ENCODE measurements around the gene TARS3. TPM values are rescaled to one million over a fixed set of nuclear protein-coding genes. Genes with fewer than 3 reads are reported as not detected.
A peak's percentile ranks its signal among the peaks of the same experiment; 100 is the strongest.
"Not testable (repeated sequence)": the region's sequence is repeated elsewhere in the genome, so short reads cannot be mapped to it uniquely, and the experiment has no call there.

The TARS3 gene
- total RNA-seq, 4 donors from 2014 or later: 16.7 to 26.6 (median 23.5) TPM

DNA sequence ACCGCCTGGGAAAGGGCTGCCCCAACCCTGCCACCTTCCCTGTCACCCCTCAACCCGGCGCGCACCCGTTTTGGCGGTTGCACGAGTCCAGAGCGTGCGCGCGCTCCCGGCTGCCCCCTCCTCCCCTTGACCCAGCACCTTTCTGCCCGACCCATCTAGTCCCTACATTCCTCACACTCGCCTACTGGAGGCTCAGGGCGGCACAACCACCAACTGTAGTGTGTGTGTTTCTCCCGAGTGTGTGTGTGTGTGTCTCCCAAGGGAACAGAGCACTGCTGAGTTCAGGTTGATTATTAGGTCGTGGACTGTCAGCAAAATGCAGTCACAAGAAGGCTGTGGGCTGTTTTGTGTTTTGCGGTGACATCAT is 22.4 kb upstream of the TARS3 start:
- H3K27ac ChIP-seq (replicated peaks in 1 of 4); H3K36me3 ChIP-seq; DNase-seq (ENCODE audit: extremely low spot score); H3K4me1 ChIP-seq; H3K27me3 ChIP-seq; intact Hi-C loops (cut with DNase I); H3K9me3 ChIP-seq: not testable (repeated sequence)
- peak overlapping the region in 3 of 4 donors; percentile 47 to 57 (median 56) for H3K4me3 ChIP-seq
- WGBS: no CpG with 5 or more reads among the region's 18 CpGs

DNA sequence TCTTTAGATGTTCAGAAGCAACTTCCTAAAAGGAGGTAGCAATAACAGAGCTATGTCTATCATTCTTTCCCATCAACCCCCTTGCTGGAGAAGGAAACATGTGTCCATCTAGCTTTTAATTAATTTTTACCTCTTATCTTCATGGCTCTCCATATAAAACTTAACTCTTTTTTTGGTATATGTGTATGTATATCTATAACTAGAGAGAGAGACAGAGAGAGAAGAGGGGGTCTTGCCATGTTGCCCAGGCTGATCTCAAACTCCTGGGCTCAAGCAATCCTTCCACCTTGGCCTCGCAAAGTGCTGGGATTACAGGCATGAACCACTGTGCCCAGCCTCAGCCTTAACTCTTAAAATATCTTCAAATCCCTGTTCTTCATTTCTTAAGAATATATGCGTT is 10.6 kb upstream of the TARS3 start:
- H3K9me3 ChIP-seq; H3K4me1 ChIP-seq; H3K27ac ChIP-seq (replicated peaks in 1 of 4); H3K36me3 ChIP-seq; intact Hi-C loops (cut with DNase I); H3K4me3 ChIP-seq; H3K27me3 ChIP-seq; DNase-seq (ENCODE audit: extremely low spot score): not testable (repeated sequence)
- WGBS: 97% methylated on average over 2 of the region's 2 CpGs

GRCh38 chr15:101733545-101733944 is 9.3 kb upstream of the TARS3 start:
- Histone ChIP-seq H3K36me3 (no peaks in the 10 kb centered on the region), H3K27ac (replicated peaks in 1 of 4) (no peak overlapping the region), H3K4me3 (no peak overlapping the region), H3K27me3 (no peaks in the 10 kb centered on the region), H3K4me1 (no peaks in the 10 kb centered on the region), H3K9me3 (no peaks in the 10 kb centered on the region)
- intact Hi-C loops (cut with DNase I): no loop called here
- 89% methylated on average over 2 of the region's 2 CpGs for WGBS
- no peak for DNase-seq (ENCODE audit: extremely low spot score)
- TF ChIP-seq EP300 (IDR thresholded peaks at IDR 0.05): no peak
- TF ChIP-seq, protein P1, sequence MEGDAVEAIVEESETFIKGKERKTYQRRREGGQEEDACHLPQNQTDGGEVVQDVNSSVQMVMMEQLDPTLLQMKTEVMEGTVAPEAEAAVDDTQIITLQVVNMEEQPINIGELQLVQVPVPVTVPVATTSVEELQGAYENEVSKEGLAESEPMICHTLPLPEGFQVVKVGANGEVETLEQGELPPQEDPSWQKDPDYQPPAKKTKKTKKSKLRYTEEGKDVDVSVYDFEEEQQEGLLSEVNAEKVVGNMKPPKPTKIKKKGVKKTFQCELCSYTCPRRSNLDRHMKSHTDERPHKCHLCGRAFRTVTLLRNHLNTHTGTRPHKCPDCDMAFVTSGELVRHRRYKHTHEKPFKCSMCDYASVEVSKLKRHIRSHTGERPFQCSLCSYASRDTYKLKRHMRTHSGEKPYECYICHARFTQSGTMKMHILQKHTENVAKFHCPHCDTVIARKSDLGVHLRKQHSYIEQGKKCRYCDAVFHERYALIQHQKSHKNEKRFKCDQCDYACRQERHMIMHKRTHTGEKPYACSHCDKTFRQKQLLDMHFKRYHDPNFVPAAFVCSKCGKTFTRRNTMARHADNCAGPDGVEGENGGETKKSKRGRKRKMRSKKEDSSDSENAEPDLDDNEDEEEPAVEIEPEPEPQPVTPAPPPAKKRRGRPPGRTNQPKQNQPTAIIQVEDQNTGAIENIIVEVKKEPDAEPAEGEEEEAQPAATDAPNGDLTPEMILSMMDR (IDR thresholded peaks at IDR 0.05): no peak
- no peak for TF ChIP-seq POLR2AphosphoS5 (IDR thresholded peaks at IDR 0.05)
- no peak for TF ChIP-seq POLR2A (IDR thresholded peaks at IDR 0.05; ENCODE audit: low read depth)

DNA sequence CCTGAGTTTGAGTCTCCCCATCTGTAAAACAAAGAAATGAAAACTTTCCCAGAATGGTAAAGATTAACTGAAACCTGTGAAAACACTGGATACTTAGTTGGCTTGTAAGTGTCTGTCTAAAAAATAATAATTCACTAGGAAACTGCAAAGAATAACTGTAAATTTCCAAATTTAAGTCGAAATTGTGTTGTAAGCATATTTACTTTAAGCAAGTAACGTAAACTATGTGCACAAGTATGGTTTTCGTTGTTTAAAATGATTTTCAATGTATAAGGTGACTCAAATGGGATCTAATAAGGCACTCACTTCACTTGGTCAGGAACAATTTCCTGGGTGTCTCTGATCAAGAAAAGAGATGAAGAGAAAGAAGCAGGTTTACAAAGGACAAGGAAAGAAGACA is 8.5 kb upstream of the TARS3 start:
- TF ChIP-seq EP300 (IDR thresholded peaks at IDR 0.05): no peak
- TF ChIP-seq POLR2AphosphoS5 (IDR thresholded peaks at IDR 0.05): no peak
- TF ChIP-seq, protein P1 (IDR thresholded peaks at IDR 0.05): no peak
- TF ChIP-seq POLR2A (IDR thresholded peaks at IDR 0.05; ENCODE audit: low read depth): no peak
- no peak for DNase-seq (ENCODE audit: extremely low spot score)
- 96% methylated on average over 3 of the region's 3 CpGs for WGBS
- Histone ChIP-seq H3K9me3 (no peaks in the 10 kb centered on the region), H3K27me3 (no peaks in the 10 kb centered on the region), H3K36me3 (no peaks in the 10 kb centered on the region), H3K4me3 (no peak overlapping the region), H3K4me1 (no peaks in the 10 kb centered on the region), H3K27ac (replicated peaks in 1 of 4) (no peak overlapping the region)
- intact Hi-C loops (cut with DNase I): no loop called here

DNA sequence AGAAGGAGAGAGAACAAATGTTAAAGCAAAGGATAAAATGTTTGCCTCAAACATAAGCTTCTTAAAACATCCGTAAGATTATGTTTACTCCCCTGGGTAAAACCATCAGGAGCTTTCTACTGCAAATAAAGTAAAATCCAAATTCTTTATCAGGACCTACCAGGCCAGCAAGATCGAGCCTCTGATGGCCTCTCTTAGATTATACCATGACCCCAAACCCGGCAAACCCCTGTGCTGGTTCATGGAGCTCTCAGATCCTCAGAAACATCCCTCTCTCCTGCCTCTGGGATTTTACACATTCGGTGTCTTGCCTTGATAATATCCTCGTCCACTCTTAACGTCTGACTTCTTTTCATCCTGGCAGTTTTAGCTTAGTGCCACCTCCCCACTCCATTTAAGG is 7.5 kb upstream of the TARS3 start:
- Histone ChIP-seq H3K36me3 (no peaks in the 10 kb centered on the region), H3K4me1 (no peaks in the 10 kb centered on the region), H3K9me3 (no peaks in the 10 kb centered on the region), H3K27me3 (no peaks in the 10 kb centered on the region), H3K4me3 (no peak overlapping the region), H3K27ac (replicated peaks in 1 of 4) (no peak overlapping the region)
- TF ChIP-seq EP300 (IDR thresholded peaks at IDR 0.05) (no peak), POLR2A (IDR thresholded peaks at IDR 0.05; ENCODE audit: low read depth) (no peak), POLR2AphosphoS5 (IDR thresholded peaks at IDR 0.05) (no peak)
- TF ChIP-seq, protein P1 (IDR thresholded peaks at IDR 0.05): no peak
- WGBS: 82% methylated on average over 6 of the region's 6 CpGs
- no peak for DNase-seq (ENCODE audit: extremely low spot score)
- intact Hi-C loops (cut with DNase I): no loop called here

- H3K27ac ChIP-seq (replicated peaks in 1 of 4): no peak overlapping the region
- DNase-seq (ENCODE audit: extremely low spot score): no peak
- peaks cover 12 to 19% (median 16%) of the 10 kb centered on the region in 4 donors for H3K4me1 ChIP-seq
- H3K27me3 ChIP-seq: no peaks in the 10 kb centered on the region
- peaks cover 0 to 3% (median 0%) of the 10 kb centered on the region in 4 donors for H3K9me3 ChIP-seq
- no peaks in the 10 kb centered on the region for H3K36me3 ChIP-seq
- H3K4me3 ChIP-seq: no peak overlapping the region
- no CpG with 5 or more reads among the region's 1 CpG for WGBS
- TF ChIP-seq POLR2A (IDR thresholded peaks at IDR 0.05; ENCODE audit: low read depth) (no peak), EP300 (IDR thresholded peaks at IDR 0.05) (no peak), POLR2AphosphoS5 (IDR thresholded peaks at IDR 0.05) (no peak)
- TF ChIP-seq, protein P1 (IDR thresholded peaks at IDR 0.05): no peak
- intact Hi-C loops (cut with DNase I): no loop called here
Measured at GRCh38 chr15:101727186-101727585, 2.9 kb upstream of the TARS3 start.
